ENCODE measurements around the gene CBFB. TPM values are rescaled to one million over a fixed set of nuclear protein-coding genes. Genes with fewer than 3 reads are reported as not detected.

Gene CBFB
- total and polyA plus RNA-seq, 2 experiments from 2014 or later: 26.1 to 26.9 TPM

GRCh38 chr16:67019171-67019570, 9.8 kb upstream of the CBFB start (continued):
- TF ChIP-seq ETS1 (IDR thresholded peaks at IDR 0.05) (no peak), ZNF331 (CRISPR knock-in tag; IDR thresholded peaks at IDR 0.05; ENCODE audit: low read depth) (no peak)

GRCh38 chr16:67021321-67021720, 7.6 kb upstream of the CBFB start:
- peaks cover 6% of the 10 kb centered on the region for H3K4me1 Mint-ChIP-seq
- no peak overlapping the region for H3K27ac ChIP-seq (ENCODE audit: low read depth)
- H4K20me1 ChIP-seq (replicated peaks; ENCODE audit: insufficient read depth): no peaks in the 10 kb centered on the region
- H3K4me3 Mint-ChIP-seq: no peak overlapping the region
- H3K36me3 ChIP-seq (ENCODE audit: insufficient read depth): no peaks in the 10 kb centered on the region
- no peaks in the 10 kb centered on the region for H3F3A ChIP-seq (replicated peaks; ENCODE audit: low read depth)
- DNase-seq (ENCODE audit: low spot score) (no peak), ATAC-seq (no peak)
- peaks cover 9% of the 10 kb centered on the region for H3K27me3 Mint-ChIP-seq (ENCODE audit: insufficient read depth, low read depth, poor library complexity)
- no peaks in the 10 kb centered on the region for H3K9me2 ChIP-seq (ENCODE audit: insufficient read depth)
- H3K4me1 ChIP-seq (ENCODE audit: insufficient read depth): no peaks in the 10 kb centered on the region
- no peak overlapping the region for H2AFZ ChIP-seq
- H3K9me3 Mint-ChIP-seq: no peaks in the 10 kb centered on the region
- no peaks in the 10 kb centered on the region for H3K36me3 Mint-ChIP-seq (ENCODE audit: low read depth)
- no peak overlapping the region for H3K4me3 ChIP-seq
- peaks cover 3% of the 10 kb centered on the region; the same call in 1 of the 2 replicates for H3K27me3 ChIP-seq (ENCODE audit: insufficient read depth)
- no peak overlapping the region for H3K4me2 ChIP-seq
- H3K79me2 ChIP-seq (replicated peaks; ENCODE audit: insufficient read depth): no peaks in the 10 kb centered on the region
- no peak overlapping the region for H3K27ac Mint-ChIP-seq
- no peak for TF ChIP-seq NANOG (IDR thresholded peaks at IDR 0.05; ENCODE audit: borderline replicate concordance)
- no peak for TF ChIP-seq ZNF331 (CRISPR knock-in tag; IDR thresholded peaks at IDR 0.05; ENCODE audit: low read depth)
- no peak for TF ChIP-seq STAT1 (IDR thresholded peaks at IDR 0.05; ENCODE audit: unreplicated experiment)
- TF ChIP-seq EZH2phosphoT487 (IDR thresholded peaks at IDR 0.05; ENCODE audit: unreplicated experiment): no peak
- TF ChIP-seq POLR2AphosphoS5 (IDR thresholded peaks at IDR 0.05; ENCODE audit: low read depth): no peak
- TF ChIP-seq REST (IDR thresholded peaks at IDR 0.05; ENCODE audit: unreplicated experiment): no peak
- no peak for TF ChIP-seq CREB1 (CRISPR knock-in tag; IDR thresholded peaks at IDR 0.05; ENCODE audit: low read depth)
- no peak for TF ChIP-seq JUNB (IDR thresholded peaks at IDR 0.05; ENCODE audit: unreplicated experiment)
- TF ChIP-seq ETS1 (IDR thresholded peaks at IDR 0.05): no peak
- TF ChIP-seq EZH2 (IDR thresholded peaks at IDR 0.05; ENCODE audit: low read depth, unreplicated experiment): no peak
- TF ChIP-seq ZNF114 (CRISPR knock-in tag; IDR thresholded peaks at IDR 0.05): no peak
- no peak for TF ChIP-seq CTCF (conservative IDR thresholded peaks at IDR 0.05; ENCODE audit: low read depth in 2 of 2)

Measured in GM23338 (cell line).